GM12878 (cell line): Measurements from ENCODE around the gene CZIB.
"Not testable (repeated sequence)": the region's sequence is repeated elsewhere in the genome, so short reads cannot be mapped to it uniquely, and the experiment has no call there.

ENCODE experiments used
- TCF12 ChIP-seq: IDR thresholded peaks from 2 replicates; pipeline ENCODE4 v1.6.1; 2011; ENCODE audit warnings: low read depth, mild to moderate bottlenecking, low read length
- YY1 ChIP-seq: IDR thresholded peaks from 2 replicates; pipeline ENCODE4 v1.6.1; 2011; ENCODE audit warnings: low read depth, mild to moderate bottlenecking, low read length
- TF ChIP-seq, protein P1 (sequence below): IDR thresholded peaks from 2 replicates; pipeline ENCODE4 v1.6.1; 2011; ENCODE audit warnings: low read depth, low read length, improper control_type of control experiment, borderline replicate concordance

DNA sequence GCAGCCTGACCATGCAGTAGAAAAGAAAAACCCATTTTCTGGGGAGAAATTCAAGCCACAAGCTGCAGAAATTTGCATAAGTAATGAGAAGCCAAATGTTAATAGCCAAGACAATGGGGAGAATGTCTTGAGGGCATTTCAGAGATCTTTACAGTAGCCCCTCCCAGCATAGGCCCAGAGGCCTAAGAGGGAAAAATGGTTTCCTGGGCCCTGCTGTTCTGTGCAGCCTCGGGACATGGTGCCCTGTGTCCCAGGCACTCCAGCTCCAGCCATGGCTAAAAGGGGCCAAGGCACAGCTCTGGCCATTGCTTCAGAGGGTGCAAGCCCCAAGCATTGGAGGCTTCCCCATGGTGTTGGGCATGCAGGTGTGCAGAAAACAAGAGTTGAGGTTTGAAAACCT lies 14.9 kb downstream of the CZIB start:
- TF ChIP-seq, protein P1, sequence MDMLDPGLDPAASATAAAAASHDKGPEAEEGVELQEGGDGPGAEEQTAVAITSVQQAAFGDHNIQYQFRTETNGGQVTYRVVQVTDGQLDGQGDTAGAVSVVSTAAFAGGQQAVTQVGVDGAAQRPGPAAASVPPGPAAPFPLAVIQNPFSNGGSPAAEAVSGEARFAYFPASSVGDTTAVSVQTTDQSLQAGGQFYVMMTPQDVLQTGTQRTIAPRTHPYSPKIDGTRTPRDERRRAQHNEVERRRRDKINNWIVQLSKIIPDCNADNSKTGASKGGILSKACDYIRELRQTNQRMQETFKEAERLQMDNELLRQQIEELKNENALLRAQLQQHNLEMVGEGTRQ: not testable (repeated sequence)
- not testable (repeated sequence) for TF ChIP-seq YY1, TCF12
